Body of pancreas (tissue), 4 donors: ENCODE results near the gene ARHGAP15.

ENCODE experiments used
- POLR2A ChIP-seq, 3 donors: fragments of 450-650 bp; IDR thresholded peaks; one replicate each; pipeline ENCODE4 v1.6.1; 2016; ENCODE audit warnings: antibody characterized with exemption in 3 of 3, mild to moderate bottlenecking in 2 of 3
- TF ChIP-seq, protein P1 (sequence below), 7 experiments: fragments of 450-650 bp in 4 of 7; fragments of 200-600 bp in 3 of 7; sonication (generic) in 3 of 7; IDR thresholded peaks; one replicate each; pipeline ENCODE4 v1.5.1; 2016 to 2019; ENCODE audit warnings: antibody characterized with exemption in 7 of 7

DNA sequence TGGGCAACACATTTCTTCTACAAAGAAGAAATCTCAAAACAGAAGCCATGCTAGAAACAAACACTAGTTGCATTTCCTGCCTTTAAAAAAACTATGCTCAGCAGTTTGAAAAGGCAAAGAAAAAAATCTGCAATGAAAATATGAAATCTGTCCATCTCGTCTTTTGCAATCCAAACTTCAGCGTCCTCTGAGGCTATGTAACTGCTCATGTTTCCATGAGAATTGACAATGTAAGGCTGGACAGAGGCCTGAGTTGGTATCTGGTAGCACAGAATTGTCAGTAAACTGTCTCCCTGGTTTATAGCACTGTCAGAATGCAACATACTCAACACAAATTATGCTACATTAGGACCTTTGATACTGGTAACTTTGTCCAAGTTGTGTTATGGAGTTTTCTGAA is 429.9 kb downstream of the ARHGAP15 start:
- TF ChIP-seq, protein P1, sequence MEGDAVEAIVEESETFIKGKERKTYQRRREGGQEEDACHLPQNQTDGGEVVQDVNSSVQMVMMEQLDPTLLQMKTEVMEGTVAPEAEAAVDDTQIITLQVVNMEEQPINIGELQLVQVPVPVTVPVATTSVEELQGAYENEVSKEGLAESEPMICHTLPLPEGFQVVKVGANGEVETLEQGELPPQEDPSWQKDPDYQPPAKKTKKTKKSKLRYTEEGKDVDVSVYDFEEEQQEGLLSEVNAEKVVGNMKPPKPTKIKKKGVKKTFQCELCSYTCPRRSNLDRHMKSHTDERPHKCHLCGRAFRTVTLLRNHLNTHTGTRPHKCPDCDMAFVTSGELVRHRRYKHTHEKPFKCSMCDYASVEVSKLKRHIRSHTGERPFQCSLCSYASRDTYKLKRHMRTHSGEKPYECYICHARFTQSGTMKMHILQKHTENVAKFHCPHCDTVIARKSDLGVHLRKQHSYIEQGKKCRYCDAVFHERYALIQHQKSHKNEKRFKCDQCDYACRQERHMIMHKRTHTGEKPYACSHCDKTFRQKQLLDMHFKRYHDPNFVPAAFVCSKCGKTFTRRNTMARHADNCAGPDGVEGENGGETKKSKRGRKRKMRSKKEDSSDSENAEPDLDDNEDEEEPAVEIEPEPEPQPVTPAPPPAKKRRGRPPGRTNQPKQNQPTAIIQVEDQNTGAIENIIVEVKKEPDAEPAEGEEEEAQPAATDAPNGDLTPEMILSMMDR (IDR thresholded peaks at IDR 0.05) = no peak
- TF ChIP-seq POLR2A (IDR thresholded peaks at IDR 0.05) = no peak
